22Rv1 (cell line): ENCODE results near the gene NOP53.

Experiments
- H3K27ac ChIP-seq: fragments of 450-650 bp; 2 replicates; pipeline ENCODE4 v1.5.1; 2017
- ZFX ChIP-seq: fragments of 450-650 bp; IDR thresholded peaks from 2 replicates; pipeline ENCODE4 v1.6.1; 2017; ENCODE audit warnings: antibody characterized with exemption, borderline replicate concordance
- TF ChIP-seq, protein P1 (sequence below): fragments of 450-650 bp; IDR thresholded peaks from 2 replicates; pipeline ENCODE4 v1.5.1; 2017; ENCODE audit warnings: mild to moderate bottlenecking

Gene NOP53

DNA sequence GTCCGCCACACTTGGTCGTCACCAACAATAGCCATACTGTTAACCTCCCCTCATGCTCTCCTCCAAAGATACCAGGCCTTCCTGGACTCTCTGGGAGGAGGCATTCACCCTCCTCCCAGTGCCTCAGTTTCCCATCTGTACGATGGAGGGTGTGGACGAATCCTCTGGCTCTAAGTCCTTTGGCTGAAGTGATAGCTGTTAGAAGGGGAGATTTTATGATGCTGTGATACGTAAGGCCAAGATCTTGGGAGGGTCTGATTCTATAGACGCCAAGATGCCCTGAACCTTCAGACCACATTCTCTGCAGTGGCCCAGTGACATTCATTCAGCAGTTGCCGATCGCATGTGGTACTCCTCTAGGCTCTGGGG lies 14.8 kb upstream of the NOP53 start:
- TF ChIP-seq, protein P1, sequence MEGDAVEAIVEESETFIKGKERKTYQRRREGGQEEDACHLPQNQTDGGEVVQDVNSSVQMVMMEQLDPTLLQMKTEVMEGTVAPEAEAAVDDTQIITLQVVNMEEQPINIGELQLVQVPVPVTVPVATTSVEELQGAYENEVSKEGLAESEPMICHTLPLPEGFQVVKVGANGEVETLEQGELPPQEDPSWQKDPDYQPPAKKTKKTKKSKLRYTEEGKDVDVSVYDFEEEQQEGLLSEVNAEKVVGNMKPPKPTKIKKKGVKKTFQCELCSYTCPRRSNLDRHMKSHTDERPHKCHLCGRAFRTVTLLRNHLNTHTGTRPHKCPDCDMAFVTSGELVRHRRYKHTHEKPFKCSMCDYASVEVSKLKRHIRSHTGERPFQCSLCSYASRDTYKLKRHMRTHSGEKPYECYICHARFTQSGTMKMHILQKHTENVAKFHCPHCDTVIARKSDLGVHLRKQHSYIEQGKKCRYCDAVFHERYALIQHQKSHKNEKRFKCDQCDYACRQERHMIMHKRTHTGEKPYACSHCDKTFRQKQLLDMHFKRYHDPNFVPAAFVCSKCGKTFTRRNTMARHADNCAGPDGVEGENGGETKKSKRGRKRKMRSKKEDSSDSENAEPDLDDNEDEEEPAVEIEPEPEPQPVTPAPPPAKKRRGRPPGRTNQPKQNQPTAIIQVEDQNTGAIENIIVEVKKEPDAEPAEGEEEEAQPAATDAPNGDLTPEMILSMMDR = no peak
- no peak for TF ChIP-seq ZFX
- H3K27ac ChIP-seq = peak overlapping the region; percentile 98; the same call in 1 of the 2 replicates

DNA sequence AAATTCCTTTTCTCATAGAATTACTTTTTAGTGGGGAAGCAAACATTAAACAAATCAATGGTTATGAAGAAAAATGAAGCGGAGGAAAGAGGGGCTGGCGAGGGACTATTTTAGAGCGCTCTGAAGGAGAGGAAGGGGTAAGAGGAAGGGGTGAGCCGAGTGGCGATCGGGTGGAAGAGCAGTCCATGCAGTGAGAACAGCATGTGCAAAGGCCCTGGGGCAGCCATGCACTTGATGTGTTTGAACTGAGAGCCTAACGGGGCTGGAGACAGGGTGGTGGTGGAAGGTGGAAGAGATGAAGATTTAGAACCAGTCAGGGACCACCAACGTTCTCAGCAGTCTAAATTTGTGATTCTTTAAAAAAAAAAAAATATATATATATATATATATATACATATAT lies 14.4 kb upstream of the NOP53 start:
- TF ChIP-seq, protein P1 = no peak
- no peak overlapping the region; the same call in 1 of the 2 replicates for H3K27ac ChIP-seq

DNA sequence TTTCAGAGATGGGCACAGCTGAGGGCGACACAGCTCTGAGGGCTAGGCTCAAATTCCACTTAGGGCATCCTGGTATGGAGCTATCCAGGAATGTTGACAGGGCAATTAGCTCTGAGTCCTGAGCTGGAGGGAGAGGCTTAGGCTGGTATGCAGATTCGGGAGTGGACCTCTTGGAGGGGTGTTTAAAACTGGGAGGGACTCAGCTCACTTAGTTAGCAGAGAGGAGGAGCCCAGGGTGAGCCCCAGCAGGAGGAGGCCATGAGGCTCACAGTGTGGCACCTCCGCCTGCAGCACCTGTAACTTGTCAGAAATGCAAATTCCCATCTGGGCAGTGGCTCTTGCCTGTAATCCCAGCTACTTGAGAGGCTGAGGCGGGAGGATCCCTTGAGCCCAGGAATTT lies 10.2 kb upstream of the NOP53 start:
- TF ChIP-seq, protein P1 = no peak
- no peak overlapping the region for H3K27ac ChIP-seq

DNA sequence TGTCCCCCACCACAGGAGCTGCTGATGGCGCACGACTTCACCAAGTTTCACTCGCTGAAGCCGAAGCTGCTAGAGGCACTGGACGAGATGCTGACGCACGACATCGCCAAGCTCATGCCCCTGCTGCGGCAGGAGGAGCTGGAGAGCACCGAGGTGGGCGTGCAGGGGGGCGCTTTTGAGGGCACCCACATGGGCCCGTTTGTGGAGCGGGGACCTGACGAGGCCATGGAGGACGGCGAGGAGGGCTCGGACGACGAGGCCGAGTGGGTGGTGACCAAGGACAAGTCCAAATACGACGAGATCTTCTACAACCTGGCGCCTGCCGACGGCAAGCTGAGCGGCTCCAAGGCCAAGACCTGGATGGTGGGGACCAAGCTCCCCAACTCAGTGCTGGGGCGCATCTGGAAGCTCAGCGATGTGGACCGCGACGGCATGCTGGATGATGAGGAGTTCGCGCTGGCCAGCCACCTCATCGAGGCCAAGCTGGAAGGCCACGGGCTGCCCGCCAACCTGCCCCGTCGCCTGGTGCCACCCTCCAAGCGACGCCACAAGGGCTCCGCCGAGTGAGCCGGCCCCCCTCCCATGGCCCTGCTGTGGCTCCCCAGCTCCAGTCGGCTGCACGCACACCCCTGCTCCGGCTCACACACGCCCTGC lies 4.4 kb upstream of the NOP53 start:
- H3K27ac ChIP-seq = no peak overlapping the region
- TF ChIP-seq, protein P1 = no peak
- TF ChIP-seq ZFX = no peak

DNA sequence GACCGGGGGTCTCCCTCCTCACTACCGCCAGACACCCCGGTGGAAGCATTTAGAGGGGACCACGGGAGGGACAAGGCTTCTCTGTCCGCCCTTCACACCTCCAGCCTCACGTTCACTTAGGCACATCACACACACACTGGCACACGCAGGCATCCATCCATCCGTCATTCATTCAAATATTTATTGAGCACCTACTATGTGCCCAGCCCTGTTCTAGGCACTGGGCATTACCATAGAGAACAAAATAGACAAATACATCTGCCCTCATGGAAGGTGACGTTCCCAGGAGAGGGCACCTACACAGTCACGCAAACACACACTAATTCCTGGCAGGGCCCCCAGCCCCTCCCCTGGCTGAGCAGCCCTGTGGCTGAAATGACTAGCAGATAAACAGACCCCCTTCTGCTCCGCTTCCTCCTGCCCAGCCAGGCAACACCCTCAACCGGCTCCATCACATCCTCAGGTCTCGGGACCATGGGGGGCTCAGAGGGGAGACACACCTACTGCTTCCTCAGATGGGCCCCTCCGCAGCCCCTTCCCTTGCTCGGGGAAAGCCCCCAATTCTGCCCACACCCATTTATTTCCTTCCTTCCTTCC lies 3.7 kb upstream of the NOP53 start:
- no peak for TF ChIP-seq ZFX
- TF ChIP-seq, protein P1 = no peak
- no peak overlapping the region for H3K27ac ChIP-seq

DNA sequence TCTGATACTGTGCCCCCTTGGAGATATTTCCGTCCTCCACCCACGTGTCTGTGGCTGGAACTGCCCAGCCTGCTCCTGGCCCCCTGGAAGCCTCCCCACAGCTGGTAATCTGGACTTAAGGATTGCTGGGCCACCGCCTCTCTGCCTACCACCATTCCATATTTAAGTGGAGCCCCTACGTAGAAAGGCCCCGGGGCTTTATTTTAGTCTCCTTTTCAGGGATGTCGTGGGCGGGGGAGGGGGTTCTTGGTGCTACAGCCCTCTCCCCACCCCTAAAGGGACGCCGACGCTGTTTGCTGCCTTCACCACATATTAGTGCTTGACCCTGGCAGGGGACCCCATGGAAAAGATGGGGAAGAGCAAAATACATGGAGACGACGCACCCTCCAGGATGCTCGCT lies 2.7 kb upstream of the NOP53 start:
- TF ChIP-seq, protein P1 = no peak
- no peak for TF ChIP-seq ZFX
- peak overlapping the region; percentile 81; the same call in 1 of the 2 replicates for H3K27ac ChIP-seq

DNA sequence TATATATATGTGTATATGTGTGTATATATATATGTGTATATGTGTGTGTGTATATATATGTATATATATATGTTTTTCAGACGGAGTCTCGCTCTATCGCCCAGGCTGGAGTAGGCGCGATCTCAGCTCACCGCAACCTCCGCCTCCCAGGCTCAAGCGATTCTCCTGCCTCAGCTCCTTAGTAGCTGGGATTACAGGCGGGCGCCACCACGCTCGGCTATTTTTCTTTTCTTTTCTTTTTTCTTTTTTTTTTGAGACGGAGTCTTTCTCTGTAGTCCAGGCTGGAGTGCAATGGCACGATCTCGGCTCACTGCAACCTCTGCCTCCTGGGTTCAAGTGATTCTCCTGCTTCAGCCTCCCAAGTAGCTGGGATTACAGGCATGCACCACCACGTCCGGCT lies 783 bp downstream of the NOP53 start:
- peak overlapping the region; percentile 81 for H3K27ac ChIP-seq

DNA sequence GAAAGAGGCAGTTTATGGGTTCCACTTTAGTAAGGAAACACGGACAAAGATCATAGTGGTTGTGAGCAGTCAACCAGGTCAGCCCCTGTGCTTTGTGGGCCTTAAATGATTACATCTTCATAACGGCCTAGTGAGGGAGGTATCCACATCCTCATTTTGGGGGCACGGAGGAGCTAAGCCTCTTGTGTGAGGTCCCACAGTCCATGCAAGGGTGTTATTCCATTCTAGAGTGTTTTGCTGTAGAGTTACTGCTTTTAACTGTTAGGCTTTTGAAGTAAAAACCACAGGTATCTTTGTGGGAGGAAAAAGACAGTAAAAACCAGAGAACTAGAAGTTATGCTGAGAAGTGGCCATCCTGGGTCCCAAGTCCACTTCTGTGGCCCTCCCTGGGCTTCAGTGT lies 4.0 kb downstream of the NOP53 start:
- H3K27ac ChIP-seq = no peak overlapping the region
- TF ChIP-seq, protein P1 = no peak
- no peak for TF ChIP-seq ZFX
